HepG2 (cell line): ENCODE data around the gene IGLON5. TPM values are rescaled to one million over a fixed set of nuclear protein-coding genes. Genes with fewer than 3 reads are reported as not detected.

Experiments
- ATAC-seq: fragments of 200-7000 bp; cut with Tn5 transposase; 3 replicates; pipeline ENCODE4 v1.9.1; 2020; ENCODE audit warnings: mild to moderate bottlenecking, moderate library complexity
- BruUV-seq: library from RNA; stranded (reverse); fragments of 400-500 nt; replicated peaks from 2 replicates; lab custom pipeline; 2021; lab: Mats Ljungman, UMichigan
- CTCF ChIA-PET: fragments of 300-600 bp; formaldehyde crosslinking; extraction: SDS; loops from one replicate; lab custom pipeline; 2021; ENCODE audit warnings: low total read pairs, inconsistent platforms, low intra/inter-chr PET ratio; lab: Yijun Ruan, JAX
- POLR2A ChIA-PET: fragments of 350-600 bp; sonication (Branson Sonifier 250); formaldehyde crosslinking; loops from one replicate; lab custom pipeline; 2020; ENCODE audit warnings: antibody characterized with exemption, inconsistent platforms; lab: Yijun Ruan, JAX
- DNase-seq: peaks from one replicate; pipeline ENCODE4 v3.0.0-alpha.2; 2015; ENCODE audit warnings: low spot score
- FAIRE-seq: peaks from 3 replicates; lab custom pipeline; 2011; peaks lifted over from hg19 to GRCh38; lab: Jason Lieb, UNC
- H2AFZ ChIP-seq: one replicate; pipeline ENCODE4 v1.6.1; 2011; ENCODE audit warnings: low read length, inconsistent platforms
- H3K27ac ChIP-seq: fragments of 300-600 bp; 3 replicates; pipeline ENCODE4 v1.8.0; 2011; ENCODE audit warnings: mixed run types, mild to moderate bottlenecking, mixed read lengths, low read length, inconsistent platforms; ENCODE audit not compliant: insufficient read depth; ENCODE audit errors: extremely low read length
- H3K27me3 ChIP-seq, 2 experiments: fragments of 200-600 bp in 1 of 2; 2 replicates in 1 of 2; 3 replicates in 1 of 2; pipeline versions ENCODE4 v1.6.0 to v1.8.0; 2011; ENCODE audit warnings: low read length in 2 of 2, mild to moderate bottlenecking in 2 of 2, moderate library complexity in 2 of 2, inconsistent platforms in 1 of 2; ENCODE audit not compliant: insufficient read depth in 2 of 2, control insufficient read depth in 1 of 2
- H3K36me3 ChIP-seq, 2 experiments: fragments of 200-600 bp in 1 of 2; replicated peaks in 1 of 2; 2 replicates in 1 of 2; 3 replicates in 1 of 2; pipeline versions ENCODE4 v1.5.1 to v1.8.0; 2011; ENCODE audit warnings: low read length in 2 of 2, inconsistent platforms in 1 of 2; ENCODE audit not compliant: insufficient read depth in 2 of 2, control insufficient read depth in 1 of 2
- H3K4me1 ChIP-seq: 2 replicates; pipeline ENCODE4 v1.5.1; 2012; ENCODE audit warnings: low read length, inconsistent platforms; ENCODE audit not compliant: insufficient read depth
- H3K4me2 ChIP-seq: 2 replicates; pipeline ENCODE4 v1.6.0; 2011; ENCODE audit warnings: low read depth, low read length, inconsistent platforms
- H3K4me3 ChIP-seq, 3 experiments: fragments of 200-600 bp in 1 of 3; sonication (generic), shearing (Covaris generic) in 1 of 3; replicated peaks in 1 of 3; 2 replicates each; pipeline ENCODE4 v1.5.1; 2011 to 2016; ENCODE audit warnings: low read length in 3 of 3, inconsistent platforms in 2 of 3, low read depth in 2 of 3, mild to moderate bottlenecking in 2 of 3, control low read depth in 1 of 3, mixed read lengths in 1 of 3; ENCODE audit not compliant: insufficient read depth in 1 of 3
- H3K79me2 ChIP-seq: one replicate; pipeline ENCODE4 v1.6.1; 2011; ENCODE audit warnings: low read length, inconsistent platforms; ENCODE audit not compliant: insufficient read depth
- H3K9ac ChIP-seq: 2 replicates; pipeline ENCODE4 v1.6.0; 2011; ENCODE audit warnings: mild to moderate bottlenecking, low read depth, low read length, inconsistent platforms; ENCODE audit not compliant: insufficient read depth
- H3K9me3 ChIP-seq: 2 replicates; pipeline ENCODE4 v1.5.1; 2012; ENCODE audit warnings: mild to moderate bottlenecking, low read length
- H4K20me1 ChIP-seq: 2 replicates; pipeline ENCODE4 v1.6.0; 2011; ENCODE audit warnings: inconsistent platforms, mild to moderate bottlenecking, low read length, moderate library complexity; ENCODE audit not compliant: insufficient read depth
- HHEX ChIP-seq: IDR thresholded peaks from 2 replicates; pipeline ENCODE4 v1.6.1; 2016; ENCODE audit warnings: control low read depth
- HNRNPH1 ChIP-seq: fragments of 200-400 bp; formaldehyde crosslinking; optimal IDR thresholded peaks from 2 replicates; pipeline ENCODE3; 2017; ENCODE audit warnings: mild to moderate bottlenecking, low read depth, low read length
- HOXA5 ChIP-seq: sonication (generic); formaldehyde crosslinking; IDR thresholded peaks from 2 replicates; pipeline ENCODE4 v1.4.0; 2020; ENCODE audit warnings: missing genetic modification reagents
- NFIC ChIP-seq: IDR thresholded peaks from 2 replicates; pipeline ENCODE4 v1.6.1; 2012; ENCODE audit warnings: mild to moderate bottlenecking, low read length, inconsistent platforms
- PRMT3 ChIP-seq: sonication (generic); formaldehyde crosslinking; IDR thresholded peaks from 2 replicates; pipeline ENCODE4 v1.8.1; 2022; ENCODE audit warnings: low read depth, mild to moderate bottlenecking, moderate library complexity, missing genetic modification reagents, borderline replicate concordance
- ZNF251 ChIP-seq: sonication (generic); formaldehyde crosslinking; IDR thresholded peaks from 2 replicates; pipeline ENCODE4 v1.9.0; 2021; ENCODE audit warnings: mild to moderate bottlenecking, missing genetic modification reagents
- ZNF530 ChIP-seq: sonication (generic); formaldehyde crosslinking; IDR thresholded peaks from 2 replicates; pipeline ENCODE4 v1.5.0; 2020; ENCODE audit warnings: low read depth, mild to moderate bottlenecking, missing genetic modification reagents
- ZNF605 ChIP-seq: sonication (generic); formaldehyde crosslinking; IDR thresholded peaks from 2 replicates; pipeline ENCODE4 v1.8.0; 2022; ENCODE audit warnings: mild to moderate bottlenecking, missing genetic modification reagents
- ZNF703 ChIP-seq: sonication (generic); formaldehyde crosslinking; IDR thresholded peaks from 2 replicates; pipeline ENCODE4 v1.5.1; 2020; ENCODE audit warnings: missing genetic modification reagents, mild to moderate bottlenecking, moderate library complexity, borderline replicate concordance
- ZSCAN22 ChIP-seq: sonication (generic); formaldehyde crosslinking; IDR thresholded peaks from 2 replicates; pipeline ENCODE4 v1.4.0; 2020; ENCODE audit warnings: mild to moderate bottlenecking, missing genetic modification reagents
- WGBS: methylation state at CpG from one replicate; pipeline ENCODE4 v1.1.6; 2017; ENCODE audit warnings: low lambda C conversion rate; 5-methylcytosine and 5-hydroxymethylcytosine counted together
- in situ Hi-C: cut with HindIII; loops from 2 replicates; pipeline ENCODE4 v1.10.0; 2017; ENCODE audit warnings: low pct_unique_long_range_greater_than_20kb; ENCODE audit not compliant: extremely low pct_ligation_motif_present
- intact Hi-C: fragments of 100-400 bp; cut with micrococcal nuclease; formaldehyde crosslinking; loops from one replicate; pipeline ENCODE4 v1.10.0; 2022; ENCODE audit not compliant: unreplicated experiment
- polyA plus RNA-seq, 8 experiments: library from polyadenylated mRNA; depleted of rRNA in 3 of 8; stranded (reverse) in 7 of 8; unstranded in 1 of 8; fragments of >200 nt; fragmentation: Illumina TruSeq in 4 of 8; extraction: Trizol in 4 of 8; gene quantifications; 2 replicates each; pipeline versions ENCODE4 v1.2.1 to v1.2.3, GENCODE V29; 2011 to 2016; ENCODE audit warnings: low read depth in 4 of 8, missing spikeins in 1 of 8, mixed read lengths in 1 of 8; ENCODE audit not compliant: insufficient read depth in 1 of 8
- total RNA-seq, 5 experiments: library from RNA; depleted of rRNA; stranded (reverse); fragments of >200 nt; fragmentation: Illumina TruSeq; extraction: Trizol; gene quantifications; 2 replicates each; pipeline ENCODE4 v1.2.3, GENCODE V29; 2016; ENCODE audit warnings: low read depth in 1 of 5
- TF ChIP-seq, protein P1 (sequence below): sonication (generic); formaldehyde crosslinking; IDR thresholded peaks from 2 replicates; pipeline ENCODE4 v1.4.0; 2020; ENCODE audit warnings: missing genetic modification reagents

Gene IGLON5
- total and polyA plus RNA-seq, 2 of the 13 experiments (the other 11 are each of a cell fraction or from before 2014, with no cell fraction given): 0.04 to 5.7 TPM

DNA sequence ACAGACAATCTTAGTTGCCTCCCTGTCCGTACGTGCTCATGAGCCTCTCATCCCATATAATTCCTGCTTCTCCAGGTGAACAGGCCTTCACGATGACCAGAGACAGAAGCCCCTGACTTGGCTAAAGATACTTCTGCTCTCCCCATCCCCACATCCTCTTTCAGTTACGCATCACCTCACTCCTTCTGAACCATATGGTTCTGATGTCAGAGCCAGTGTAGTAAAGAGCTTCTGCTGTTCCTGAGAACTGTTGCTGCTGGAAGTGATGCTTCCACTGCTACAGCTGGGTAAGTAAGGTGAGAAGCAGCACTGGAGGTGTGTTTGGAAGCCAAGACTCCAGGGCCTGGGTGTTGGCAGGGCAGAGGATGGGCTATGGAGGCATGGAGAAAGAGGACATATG lies 47.6 kb upstream of the IGLON5 start:
- POLR2A ChIA-PET: no interaction called here
- WGBS: 16% methylated on average over 4 of the region's 4 CpGs
- Histone ChIP-seq H3K36me3 (no peaks in the 10 kb centered on the region), H3K4me1 (no peaks in the 10 kb centered on the region), H3K27ac (no peak overlapping the region), H3K4me3 (no peak overlapping the region), H3K9me3 (no peaks in the 10 kb centered on the region), H3K27me3 (peaks cover 2 to 26% of the 10 kb centered on the region in 2 experiments; a peak in 4 of 5 replicates), H3K4me2 (no peak overlapping the region), H2AFZ (no peak overlapping the region), H4K20me1 (no peaks in the 10 kb centered on the region), H3K9ac (no peak overlapping the region), H3K79me2 (no peaks in the 10 kb centered on the region)
- no peak for ATAC-seq
- BruUV-seq: no TSS peak
- intact Hi-C loops (no loop called here), in situ Hi-C loops (loop anchor here (10.0 kb wide), 1 partner anchor 109 kb away; no protein-coding TSS in a partner anchor)
- no peak for FAIRE-seq
- CTCF ChIA-PET: no interaction called here
- TF ChIP-seq ZNF605 (CRISPR knock-in tag): no peak
- no peak for TF ChIP-seq ZNF530
- no peak for TF ChIP-seq ZNF251 (CRISPR knock-in tag)
- TF ChIP-seq, protein P1, sequence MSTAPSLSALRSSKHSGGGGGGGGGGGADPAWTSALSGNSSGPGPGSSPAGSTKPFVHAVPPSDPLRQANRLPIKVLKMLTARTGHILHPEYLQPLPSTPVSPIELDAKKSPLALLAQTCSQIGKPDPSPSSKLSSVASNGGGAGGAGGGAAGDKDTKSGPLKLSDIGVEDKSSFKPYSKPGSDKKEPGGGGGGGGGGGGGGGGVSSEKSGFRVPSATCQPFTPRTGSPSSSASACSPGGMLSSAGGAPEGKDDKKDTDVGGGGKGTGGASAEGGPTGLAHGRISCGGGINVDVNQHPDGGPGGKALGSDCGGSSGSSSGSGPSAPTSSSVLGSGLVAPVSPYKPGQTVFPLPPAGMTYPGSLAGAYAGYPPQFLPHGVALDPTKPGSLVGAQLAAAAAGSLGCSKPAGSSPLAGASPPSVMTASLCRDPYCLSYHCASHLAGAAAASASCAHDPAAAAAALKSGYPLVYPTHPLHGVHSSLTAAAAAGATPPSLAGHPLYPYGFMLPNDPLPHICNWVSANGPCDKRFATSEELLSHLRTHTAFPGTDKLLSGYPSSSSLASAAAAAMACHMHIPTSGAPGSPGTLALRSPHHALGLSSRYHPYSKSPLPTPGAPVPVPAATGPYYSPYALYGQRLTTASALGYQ (CRISPR knock-in tag): no peak
- no peak for TF ChIP-seq ZNF703 (CRISPR knock-in tag)
- no peak for TF ChIP-seq PRMT3
- TF ChIP-seq HOXA5: no peak
- TF ChIP-seq ZSCAN22 (CRISPR knock-in tag): no peak
- TF ChIP-seq HHEX (CRISPR knock-in tag): no peak
- no peak for TF ChIP-seq HNRNPH1
- TF ChIP-seq NFIC: no peak
- DNase-seq: no peak
